Right kidney (tissue), 1 donor: ENCODE results near the gene TPRG1L.
A peak's percentile ranks its signal among the peaks of the same experiment; 100 is the strongest.

ENCODE experiments used
- DNase-seq: peaks from one replicate; pipeline ENCODE4 v3.0.0-alpha.2; 2016

The TPRG1L gene

DNA sequence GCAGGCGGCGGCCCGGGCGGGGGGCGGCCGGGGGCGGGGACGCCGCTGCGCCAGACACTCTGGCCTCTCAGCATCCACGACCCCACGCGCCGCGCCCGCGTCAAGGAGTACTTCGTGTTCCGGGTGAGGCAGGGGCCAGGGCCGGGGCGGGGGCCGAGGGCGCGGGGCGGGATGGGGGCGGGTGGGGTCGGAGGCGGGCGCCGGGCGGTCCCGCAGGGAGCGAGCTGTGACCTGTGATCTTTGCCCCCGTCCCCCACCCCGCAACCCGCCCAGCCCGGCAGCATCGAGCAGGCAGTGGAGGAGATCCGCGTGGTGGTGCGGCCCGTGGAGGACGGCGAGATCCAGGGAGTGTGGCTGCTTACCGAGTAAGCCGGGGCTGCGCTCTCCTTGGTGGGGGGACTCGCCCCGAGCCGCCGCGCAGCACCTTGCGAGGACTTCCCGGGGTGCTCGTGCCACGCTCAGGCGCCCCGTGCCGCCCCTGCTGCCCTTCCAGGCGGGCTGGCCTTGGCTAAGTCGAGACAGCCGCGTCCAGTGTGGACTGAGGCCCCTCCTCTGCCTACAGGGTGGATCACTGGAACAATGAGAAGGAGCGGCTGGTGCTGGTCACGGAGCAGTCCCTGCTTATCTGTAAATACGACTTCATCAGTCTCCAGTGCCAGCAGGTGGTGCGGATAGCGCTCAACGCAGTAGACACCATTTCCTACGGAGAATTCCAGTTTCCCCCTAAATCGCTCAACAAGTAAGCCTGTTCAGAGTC, 514 bp downstream of the TPRG1L start:
- peak; percentile 54 for DNase-seq

DNA sequence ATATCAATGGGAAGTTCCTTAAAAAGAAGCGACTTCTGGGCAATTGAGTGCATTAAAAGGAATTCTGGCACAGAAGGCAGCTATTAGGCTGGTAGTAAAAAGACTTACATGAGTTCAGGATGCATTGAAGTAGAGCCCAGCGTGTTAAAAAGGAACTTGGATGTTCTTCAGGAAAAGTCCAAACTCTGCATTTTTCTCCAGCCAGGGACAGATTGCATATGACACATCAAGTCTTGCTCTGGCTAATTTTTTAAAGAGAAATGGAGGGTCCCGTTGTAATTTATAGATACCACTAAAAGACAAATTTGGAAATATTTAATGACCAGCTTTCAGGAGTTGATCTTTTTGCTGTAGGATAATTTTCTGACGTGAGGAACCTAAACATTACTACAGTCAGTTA, 1.2 kb downstream of the TPRG1L start:
- DNase-seq = no peak

DNA sequence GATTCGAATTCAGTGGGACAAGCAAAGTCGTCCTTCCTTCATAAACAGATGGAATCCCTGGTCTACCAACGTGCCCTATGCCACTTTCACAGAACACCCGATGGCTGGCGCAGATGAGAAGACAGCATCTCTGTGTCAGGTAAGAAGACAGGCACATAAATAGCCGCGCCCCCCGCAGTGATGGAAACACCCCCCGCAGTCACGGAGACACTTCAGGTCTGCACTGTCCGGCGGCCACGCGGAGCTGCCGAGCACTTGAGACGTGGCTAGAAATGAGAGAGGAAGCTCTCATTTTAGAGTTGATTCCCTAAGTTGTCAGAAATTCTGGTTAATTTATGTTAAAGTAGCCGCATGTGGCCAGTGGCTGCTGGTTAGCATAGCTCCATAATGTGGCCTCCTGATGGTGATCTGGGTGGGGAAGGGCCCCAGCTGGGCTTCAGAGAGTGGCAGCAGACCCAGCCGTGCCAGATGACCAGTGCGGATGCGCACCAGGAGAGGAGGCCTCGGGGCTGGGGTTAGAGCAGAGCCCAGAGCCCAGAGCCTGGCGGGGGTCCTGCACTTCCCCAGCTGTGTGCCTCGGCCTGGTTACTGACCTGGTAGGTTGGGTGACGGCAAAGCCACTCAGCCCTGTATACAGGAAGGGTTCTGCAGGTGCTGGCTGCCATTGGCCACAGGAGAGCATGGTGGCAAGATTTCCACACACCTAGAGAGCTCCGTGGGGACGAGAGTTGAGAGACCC, 2.9 kb downstream of the TPRG1L start:
- DNase-seq = no peak

DNA sequence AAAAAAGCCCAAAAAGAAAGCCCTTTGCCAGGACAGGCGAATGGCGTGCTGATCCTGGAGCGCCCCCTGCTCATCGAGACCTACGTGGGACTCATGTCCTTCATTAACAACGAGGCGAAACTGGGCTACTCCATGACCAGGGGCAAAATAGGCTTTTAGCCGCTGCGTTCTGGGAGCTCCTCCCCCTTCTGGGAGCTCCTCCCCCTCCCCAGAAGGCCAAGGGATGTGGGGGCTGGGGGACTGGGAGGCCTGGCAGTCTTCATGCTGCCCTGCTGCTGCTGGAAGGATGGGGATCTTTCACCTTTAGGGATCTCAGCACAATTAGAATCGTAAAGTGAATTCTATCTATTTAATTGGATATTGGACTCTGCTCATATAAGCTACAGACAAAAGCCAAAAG, 3.6 kb downstream of the TPRG1L start:
- DNase-seq = no peak

DNA sequence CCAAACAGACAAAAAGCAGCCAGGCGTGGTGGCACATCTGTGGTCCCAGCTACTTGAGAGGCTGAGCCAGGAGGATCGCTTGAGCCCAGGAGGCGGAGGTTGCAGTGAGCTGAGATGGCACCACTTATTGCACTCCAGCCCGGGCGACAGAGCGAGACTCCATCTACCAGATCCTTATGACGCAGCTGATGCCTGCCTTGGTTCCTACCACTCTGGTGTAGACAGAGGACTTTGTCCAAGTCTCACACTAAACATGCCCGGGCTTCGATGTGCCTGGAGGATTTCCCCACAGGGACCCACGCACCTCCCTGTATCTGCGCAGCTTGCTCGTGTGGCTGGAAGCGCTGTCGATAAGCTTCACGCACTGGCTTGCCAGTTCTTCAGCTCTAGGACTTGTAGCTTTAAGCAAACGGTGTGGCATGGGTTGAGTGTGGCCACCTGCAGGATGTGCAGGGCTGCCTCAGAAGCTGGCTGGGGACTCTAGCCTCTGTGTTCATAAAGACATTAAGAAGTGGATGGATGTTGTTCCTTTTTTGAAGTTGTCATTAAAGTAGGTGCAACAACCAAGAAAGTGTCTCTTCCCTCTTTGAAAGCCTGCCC, 4.8 kb downstream of the TPRG1L start:
- DNase-seq = no peak

DNA sequence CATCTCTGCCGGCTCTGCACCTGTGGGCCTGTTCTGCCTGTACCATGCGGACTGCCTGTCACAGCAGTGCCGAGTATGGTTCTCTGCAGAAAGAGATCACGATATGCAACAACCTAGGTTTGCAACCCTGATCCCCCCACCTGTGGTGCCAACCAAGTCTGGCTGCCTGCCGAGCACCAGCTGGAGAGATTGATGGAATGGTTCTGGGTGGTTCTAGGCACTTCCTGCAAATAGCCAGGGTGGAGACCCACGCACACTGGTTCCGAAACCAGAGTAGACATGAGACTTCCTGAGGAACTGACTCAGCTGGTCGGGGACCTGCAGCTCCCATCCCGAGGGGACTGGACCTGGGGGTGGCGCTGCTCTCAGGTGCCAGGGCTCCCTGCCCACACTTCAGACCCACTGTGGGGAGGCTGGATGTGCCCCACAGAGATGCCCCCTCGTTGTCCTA, 5.4 kb downstream of the TPRG1L start:
- no peak for DNase-seq

DNA sequence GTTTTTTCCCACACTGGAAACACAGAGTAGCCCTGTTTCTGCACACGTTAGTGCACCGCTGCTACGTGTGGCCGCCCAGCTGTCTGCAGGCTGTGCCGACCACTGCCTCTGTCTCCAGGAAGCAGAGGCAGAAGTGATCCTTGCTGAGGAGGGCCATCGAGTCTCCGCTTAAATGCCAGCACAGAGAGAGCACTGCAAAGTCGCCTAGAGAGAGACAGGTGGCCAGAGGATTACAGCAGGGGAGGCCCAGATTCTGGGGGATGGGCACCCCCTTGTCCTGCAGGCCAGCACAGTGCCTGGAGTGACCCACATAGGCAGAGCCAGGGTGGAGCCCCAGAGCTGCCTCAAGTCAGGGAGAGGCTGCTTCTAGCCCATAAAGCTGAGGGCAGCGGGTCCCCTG, 6.1 kb downstream of the TPRG1L start:
- no peak for DNase-seq

DNA sequence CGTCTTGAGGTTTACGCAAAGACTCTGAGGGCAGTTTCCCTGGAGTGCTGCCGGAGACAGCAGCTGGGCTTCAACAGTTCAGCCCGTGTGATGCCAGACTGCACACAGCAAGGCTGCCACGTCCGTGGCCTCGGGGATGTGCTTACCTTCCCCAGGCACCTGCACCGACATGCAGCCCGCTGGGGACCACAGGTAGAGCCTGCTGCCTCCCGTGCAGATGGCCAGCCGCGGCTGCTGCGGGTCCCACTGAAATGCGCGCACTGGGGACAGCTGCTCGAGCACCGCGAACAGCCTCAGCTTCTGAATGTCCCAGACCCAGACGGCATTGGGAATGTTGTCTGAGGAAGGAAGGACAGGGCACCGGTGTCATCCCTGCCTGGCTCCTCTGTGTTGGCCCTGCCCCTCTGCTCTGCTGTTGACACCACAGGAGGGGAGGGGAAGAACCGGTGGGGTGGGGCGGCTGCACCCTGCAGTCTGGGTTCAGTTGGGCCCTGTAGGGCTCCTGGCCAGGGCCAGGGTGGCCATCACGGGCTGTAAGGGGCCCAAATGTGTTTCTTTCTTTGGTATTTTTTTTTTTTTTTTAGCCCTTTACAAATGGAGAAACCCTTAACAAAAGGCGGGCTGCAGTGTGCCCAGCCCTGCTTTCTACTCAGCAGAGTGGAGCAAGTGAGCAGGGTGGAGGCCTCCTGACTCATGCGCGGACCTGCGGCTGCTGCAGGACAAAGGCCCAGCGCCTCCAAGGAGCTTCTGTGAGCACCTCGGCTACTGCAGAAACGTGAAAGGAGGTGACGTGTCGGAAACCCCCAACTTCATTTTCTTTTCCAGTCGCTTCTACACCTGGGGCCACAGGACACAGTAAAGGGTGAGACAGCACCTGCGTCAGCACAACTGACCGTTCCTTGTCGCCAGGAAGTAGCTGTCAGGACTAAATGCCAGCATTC, 6.8 kb downstream of the TPRG1L start:
- no peak for DNase-seq

DNA sequence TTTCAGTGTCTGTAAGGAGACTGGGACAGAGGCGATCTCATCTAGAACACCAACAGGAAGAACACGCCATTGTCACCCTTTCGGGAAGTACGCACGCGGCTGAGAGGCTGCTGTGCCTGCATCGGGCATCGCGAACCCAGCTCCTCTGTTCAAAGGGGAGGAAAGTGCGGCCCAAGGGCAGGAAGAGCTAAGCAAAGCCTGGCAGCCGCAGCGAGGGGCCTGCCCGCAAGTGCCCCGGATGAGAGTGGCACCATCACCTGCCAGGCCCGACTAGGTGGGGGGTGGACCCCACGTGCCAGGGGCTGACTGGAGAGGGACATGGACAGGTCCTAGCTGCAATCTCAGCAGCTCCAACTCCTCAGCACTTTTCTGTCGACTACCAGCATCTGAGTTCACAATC, 7.5 kb downstream of the TPRG1L start:
- no peak for DNase-seq

DNA sequence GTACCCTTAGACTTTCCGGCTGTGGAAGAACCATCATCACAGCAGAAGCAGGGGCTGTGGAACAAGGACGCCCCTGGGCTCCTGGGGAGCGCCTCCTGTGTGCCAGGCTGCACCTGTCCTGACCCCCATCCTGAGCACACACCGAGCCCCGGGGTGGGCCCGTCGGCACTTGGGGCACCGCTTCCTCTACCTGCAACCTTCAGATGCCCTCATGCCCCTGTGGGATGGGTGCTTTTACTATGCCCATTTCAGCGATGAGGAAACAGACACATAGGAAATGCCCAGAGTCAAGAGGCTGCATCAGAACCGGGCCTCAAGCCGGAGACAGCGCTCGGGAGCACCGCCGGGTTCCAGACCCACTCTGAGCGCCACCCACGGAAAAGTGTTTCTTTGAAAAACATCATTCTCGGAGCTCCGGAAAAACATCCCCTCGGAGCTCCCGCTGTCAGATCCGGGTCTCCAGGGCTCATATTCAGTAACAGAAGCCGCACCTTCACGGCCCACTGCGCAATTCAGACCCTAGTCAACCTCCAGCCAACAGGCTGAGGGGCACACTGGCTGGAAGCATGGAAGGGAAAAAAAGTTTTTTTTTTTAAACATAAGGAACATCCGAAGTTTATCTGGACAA, 8.0 kb downstream of the TPRG1L start:
- DNase-seq = no peak

DNA sequence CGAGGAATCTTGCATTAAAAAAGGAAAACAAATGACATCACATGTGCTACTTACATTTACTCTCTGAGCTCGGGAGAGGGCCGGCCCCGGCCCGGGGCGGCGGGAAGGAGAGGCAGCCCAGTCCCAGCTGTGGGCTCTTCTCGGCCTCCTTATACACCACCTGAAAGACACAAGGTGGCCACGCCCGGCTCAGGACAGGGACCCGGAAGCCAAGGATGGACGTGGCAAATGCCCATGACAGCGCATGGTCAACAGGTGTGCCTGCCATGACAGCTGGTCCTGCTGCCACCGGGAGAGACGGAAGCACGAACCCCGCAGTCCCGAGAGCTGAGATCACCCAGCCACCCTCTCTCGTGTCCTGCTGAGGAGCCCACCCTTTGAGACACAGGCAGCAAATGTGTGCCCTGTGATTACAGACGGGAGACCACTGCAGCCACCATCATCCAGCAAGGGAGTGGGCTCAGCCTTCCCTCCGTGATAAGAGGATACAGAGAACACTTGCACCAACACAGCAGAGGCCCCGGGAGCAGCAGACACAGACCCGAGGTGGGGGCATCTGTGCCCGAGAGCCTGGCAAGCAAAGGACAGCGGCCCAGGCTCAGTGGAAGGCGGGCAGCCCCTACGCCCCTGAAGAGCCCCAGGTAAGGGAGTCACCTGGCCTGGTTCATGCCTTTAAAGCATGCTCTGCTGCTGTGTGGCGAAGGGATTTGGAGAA, 8.7 kb downstream of the TPRG1L start:
- no peak for DNase-seq

DNA sequence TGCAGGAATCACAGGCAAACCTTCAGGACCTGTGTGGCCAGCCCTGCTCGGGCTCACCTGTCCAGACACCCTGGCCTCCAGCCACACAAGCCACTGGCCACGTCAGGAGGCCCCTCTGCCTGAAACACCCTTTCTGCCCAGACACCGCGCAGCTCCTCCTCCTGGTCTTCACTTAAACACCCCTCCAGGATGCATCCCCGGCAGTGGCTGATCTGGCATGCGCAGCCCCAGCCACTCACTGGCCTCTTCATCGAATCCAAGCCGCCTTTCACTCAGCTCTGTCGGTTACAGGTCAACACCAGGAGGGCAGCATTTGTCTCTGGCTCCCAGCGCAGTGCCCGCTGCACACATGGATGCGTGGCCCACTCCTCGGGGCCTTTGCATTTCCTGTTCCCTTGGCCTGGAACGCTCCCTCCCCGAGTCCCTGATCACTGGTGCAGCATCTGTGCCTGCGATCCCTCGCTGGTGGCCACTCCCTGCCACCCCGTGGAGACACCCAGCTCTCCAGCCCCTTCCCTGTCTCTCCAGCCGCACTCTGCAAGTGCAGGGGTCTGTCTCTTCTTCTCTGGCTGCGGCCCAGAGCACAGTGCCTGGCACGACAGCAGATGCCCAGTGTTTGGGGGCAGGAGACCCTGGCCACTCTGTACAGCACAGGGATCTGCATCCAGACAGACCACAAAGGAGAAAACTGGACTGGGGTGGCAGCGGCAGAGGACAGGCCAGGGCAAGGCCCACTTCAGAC, 9.4 kb downstream of the TPRG1L start:
- DNase-seq = no peak

DNA sequence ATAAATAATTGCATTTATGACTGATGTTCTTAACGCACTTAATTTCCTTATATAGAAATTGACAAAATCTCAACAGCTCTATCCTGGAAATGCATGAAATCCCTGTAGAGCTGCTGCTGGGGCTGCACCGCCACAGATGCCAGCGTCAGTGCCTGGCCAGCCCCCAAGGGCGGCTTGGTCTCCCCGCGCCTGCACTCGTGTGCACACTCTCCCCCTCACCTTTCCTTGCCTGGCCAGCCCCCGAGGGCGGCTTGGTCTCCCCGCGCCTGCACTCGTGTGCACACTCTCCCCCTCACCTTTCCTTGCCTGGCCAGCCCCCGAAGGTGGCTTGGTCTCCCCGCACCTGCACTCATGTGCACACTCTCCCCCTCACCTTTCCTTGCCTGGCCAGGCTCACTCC, 11.3 kb downstream of the TPRG1L start:
- DNase-seq = no peak

DNA sequence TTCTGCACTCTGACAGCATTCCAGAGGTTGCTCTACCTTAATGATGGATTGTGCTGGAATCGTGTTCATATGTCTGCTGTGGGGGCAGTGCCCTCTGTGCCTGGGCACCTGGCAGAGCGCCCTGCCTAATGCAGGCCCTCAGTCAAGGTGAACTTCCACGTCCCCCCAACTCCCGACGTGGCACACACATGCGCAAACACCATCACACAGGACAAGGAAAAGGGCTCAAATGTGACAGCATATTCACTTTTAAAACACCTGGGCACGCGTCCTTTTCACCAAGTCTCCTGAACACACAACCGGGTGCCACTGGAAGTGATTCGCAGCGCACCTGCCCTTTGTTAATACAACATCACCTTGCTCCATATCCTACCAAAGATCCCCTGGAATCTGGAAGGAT, 11.7 kb downstream of the TPRG1L start:
- DNase-seq = no peak

DNA sequence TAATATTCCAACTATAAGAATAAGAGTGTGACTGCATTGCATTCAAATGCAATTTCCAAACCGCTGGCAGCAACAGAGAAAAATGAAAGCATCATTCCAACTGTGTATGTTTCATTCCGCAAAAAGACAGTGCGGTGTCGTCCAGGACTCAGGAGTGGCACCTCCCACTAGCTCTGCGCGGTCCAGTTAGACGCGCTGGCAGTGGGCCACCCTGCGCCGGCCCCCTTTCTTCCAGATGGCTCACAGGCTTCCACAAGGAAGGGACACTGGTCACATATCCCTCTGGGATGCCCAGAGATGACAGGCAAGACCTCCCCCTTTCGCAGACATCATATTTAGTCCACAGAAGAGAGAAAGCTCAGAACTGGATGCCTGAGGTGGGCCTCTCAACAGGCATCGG, 13.2 kb downstream of the TPRG1L start:
- DNase-seq = no peak

DNA sequence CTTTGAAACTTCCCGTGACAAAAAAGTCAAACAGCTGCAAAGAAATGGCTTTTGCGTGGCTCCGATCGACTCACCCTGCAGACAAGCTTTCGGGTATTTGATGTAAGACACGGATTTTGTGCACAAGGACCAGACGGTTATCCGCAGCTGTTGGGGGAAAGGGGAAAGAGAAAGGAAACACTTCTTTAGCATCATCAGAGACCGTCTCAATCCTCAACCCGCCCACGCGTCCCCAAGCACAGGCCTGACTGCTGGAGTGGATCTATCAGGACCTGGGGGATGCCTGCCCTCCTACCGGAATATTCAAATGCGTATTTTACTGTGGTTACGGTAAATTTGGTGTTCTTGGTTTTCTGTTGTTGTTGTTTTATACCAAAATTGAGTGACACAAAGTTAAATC, 13.9 kb downstream of the TPRG1L start:
- DNase-seq = no peak

DNA sequence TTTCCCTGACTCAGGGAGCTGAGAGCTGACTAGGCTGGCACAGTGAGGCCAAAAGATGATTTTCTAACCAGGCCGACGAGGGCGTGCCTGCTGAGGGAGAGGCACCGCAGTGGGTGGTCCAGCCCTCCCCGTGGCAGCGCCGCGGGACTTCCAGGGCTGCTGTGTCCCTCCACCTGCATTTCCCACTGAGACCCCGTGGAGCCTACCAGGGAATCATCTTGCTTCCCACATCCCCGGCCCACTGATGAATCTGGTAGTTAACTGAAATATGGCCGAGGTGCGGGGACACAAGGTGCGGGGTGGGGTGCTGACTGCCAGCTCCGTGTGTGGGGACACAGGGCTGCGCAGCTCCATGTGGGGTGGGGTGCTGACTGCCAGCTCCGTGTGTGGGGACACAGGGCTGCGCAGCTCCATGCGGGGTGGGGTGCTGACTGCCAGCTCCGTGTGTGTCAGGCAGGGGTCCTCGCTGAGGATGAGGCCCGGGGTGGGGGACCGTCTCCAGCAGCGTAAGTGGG, 14.6 kb downstream of the TPRG1L start:
- DNase-seq = no peak

DNA sequence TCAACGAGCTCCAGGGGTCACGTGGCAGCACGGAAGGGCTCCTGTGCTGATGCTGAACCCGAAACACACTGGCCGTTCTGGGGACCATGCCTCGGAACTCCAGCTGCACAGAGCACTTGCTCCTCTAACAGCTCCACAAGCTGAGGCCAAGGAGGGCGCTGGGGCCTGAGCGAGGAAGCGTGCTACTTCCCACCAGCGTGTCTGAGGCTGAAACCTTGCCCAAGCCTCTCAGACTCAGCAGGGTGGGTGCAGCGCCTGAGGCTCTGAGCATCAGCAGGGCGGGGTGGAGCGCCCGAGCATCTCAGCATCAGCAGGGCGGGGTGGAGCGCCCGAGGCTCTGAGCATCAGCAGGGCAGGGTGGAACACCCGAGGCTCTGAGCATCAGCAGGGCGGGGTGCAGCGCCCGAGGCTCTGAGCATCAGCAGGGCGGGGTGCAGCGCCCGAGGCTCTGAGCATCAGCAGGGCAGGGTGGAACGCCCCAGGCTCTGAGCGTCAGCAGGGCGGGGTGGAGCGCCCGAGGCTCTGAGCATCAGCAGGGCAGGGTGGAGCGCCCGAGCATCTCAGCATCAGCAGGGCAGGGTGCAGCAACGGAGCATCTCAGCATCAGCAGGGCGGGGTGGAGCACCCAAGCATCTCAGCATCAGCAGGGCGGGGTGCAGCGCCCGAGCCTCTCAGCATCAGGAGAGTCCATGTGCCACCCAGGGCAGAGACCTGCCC, 15.5 kb downstream of the TPRG1L start:
- DNase-seq = no peak

DNA sequence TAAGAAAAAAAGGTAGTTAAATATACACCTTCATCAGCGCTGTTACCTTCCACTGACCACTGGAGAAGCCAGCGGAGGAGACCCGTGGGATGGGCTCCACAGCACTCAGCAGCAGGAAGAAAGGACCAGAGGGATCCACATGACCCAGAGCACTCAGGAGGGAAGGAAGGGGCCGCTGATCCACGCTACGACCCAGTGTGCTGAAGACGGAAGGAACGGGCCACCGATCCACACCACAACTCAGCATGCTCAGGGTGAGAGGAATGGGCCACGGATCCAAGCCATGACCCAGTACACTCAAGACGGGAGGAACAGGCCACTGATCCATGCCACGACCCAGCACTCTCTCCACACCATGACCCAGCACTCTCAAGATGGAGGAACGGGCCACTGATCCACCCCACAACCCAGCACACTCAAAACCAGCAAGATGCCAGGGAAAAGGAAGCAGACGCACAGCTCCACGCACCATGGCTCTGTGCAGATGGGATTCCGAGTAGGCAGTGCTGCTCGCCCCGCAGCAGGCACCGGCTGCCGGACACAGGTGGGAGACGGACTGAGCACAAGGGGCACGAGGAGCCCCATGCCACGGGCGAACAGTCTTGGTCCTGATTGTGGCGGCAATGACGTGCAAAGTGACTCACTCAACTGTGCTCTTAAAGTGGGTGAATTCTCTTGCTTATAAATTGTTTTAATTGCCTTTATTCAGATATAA, 16.4 kb downstream of the TPRG1L start:
- DNase-seq = no peak
